ENCODE measurements around the gene CDC42SE2. TPM values are rescaled to one million over a fixed set of nuclear protein-coding genes. Genes with fewer than 3 reads are reported as not detected.

The CDC42SE2 gene
- polyA plus RNA-seq, 1 experiment = 6.7 TPM

DNA sequence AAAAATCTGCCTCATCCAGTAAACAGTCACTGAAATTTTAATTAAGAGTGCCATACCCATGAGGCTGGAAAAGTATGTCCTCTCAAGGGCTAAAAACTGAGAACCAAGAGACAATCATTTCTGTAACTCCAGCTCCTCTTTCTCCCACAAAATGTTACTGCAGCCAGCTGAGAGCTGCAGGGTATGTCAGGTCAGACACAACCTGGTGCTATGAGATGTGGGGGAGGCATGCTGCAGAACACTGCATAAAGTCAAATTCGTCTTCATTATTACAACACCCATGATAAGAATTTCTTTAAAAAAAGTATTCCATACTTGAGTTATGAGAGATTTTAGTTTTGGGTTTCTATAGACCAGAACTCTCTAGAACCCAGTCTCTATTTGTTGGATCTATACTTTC lies 162.2 kb downstream of the CDC42SE2 start:
- ChIA-PET CTCF (interaction anchor here (5.1 kb wide), 1 partner anchor 581 kb away, joined by 30 read pairs; no protein-coding TSS in a partner anchor), POLR2A (no interaction called here)
- TF ChIP-seq, protein P1, sequence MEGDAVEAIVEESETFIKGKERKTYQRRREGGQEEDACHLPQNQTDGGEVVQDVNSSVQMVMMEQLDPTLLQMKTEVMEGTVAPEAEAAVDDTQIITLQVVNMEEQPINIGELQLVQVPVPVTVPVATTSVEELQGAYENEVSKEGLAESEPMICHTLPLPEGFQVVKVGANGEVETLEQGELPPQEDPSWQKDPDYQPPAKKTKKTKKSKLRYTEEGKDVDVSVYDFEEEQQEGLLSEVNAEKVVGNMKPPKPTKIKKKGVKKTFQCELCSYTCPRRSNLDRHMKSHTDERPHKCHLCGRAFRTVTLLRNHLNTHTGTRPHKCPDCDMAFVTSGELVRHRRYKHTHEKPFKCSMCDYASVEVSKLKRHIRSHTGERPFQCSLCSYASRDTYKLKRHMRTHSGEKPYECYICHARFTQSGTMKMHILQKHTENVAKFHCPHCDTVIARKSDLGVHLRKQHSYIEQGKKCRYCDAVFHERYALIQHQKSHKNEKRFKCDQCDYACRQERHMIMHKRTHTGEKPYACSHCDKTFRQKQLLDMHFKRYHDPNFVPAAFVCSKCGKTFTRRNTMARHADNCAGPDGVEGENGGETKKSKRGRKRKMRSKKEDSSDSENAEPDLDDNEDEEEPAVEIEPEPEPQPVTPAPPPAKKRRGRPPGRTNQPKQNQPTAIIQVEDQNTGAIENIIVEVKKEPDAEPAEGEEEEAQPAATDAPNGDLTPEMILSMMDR (IDR thresholded peaks at IDR 0.05; ENCODE audit: insufficient read depth, low read depth, low read length) = no peak
- Histone ChIP-seq H3K27me3 (ENCODE audit: control insufficient read depth, insufficient read depth, low read length) (no peaks in the 10 kb centered on the region), H3K4me3 (ENCODE audit: low read depth, low read length) (no peak overlapping the region), H3K36me3 (ENCODE audit: control insufficient read depth, insufficient read depth, low read length) (peaks cover 6% of the 10 kb centered on the region)
- DNase-seq (ENCODE audit: low read depth) = no peak

DNA sequence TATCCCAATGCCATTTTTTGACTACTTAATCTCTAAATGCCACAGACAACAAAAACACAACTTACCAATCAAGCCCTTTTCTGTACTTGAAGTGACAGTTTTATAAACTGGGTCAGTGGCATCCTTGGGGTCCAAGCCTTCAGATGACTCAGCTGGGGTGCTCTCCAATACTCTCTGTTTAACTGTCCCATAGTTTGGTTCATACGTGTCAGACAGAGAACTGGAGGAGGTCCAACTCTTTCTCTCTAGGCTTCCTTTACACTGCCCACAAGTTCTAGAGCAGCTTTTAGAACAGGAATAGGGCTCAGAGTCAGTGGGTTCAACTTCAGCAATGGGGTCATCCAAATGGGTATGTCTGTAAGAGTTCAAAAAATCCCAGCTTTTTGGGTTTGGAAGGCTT lies 166.9 kb downstream of the CDC42SE2 start:
- Histone ChIP-seq H3K27me3 (ENCODE audit: control insufficient read depth, insufficient read depth, low read length) (no peaks in the 10 kb centered on the region), H3K36me3 (ENCODE audit: control insufficient read depth, insufficient read depth, low read length) (peaks cover 6% of the 10 kb centered on the region), H3K4me3 (ENCODE audit: low read depth, low read length) (no peak overlapping the region)
- no peak for DNase-seq (ENCODE audit: low read depth)
- TF ChIP-seq, protein P1 (IDR thresholded peaks at IDR 0.05; ENCODE audit: insufficient read depth, low read depth, low read length) = no peak
- CTCF ChIA-PET = interaction anchor here (1.1 to 1.4 kb wide), 2 partner anchors 51 to 577 kb away, joined by 4 to 6 read pairs; no protein-coding TSS in a partner anchor
- POLR2A ChIA-PET = no interaction called here

DNA sequence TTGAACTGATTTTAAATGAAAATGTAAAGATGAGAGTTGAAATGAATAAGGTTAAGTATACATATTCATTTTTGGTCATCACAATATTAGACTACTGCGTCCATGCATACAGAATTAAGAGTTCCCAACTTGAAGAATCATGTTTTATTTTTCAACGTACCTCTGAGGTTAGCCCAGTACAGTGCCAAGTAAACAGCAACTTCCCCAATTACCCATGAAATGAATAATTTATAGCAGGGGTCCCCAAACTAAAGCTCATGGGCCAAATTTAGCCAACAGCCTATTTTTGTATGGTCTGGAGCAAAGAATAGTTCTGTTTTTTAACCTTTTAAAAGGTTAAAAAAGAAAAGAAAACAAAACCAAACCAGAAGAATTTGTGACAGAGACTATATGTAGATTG lies 167.9 kb downstream of the CDC42SE2 start:
- Histone ChIP-seq H3K27me3 (ENCODE audit: control insufficient read depth, insufficient read depth, low read length) (no peaks in the 10 kb centered on the region), H3K4me3 (ENCODE audit: low read depth, low read length) (no peak overlapping the region), H3K36me3 (ENCODE audit: control insufficient read depth, insufficient read depth, low read length) (peaks cover 6% of the 10 kb centered on the region)
- POLR2A ChIA-PET = no interaction called here
- TF ChIP-seq, protein P1 (IDR thresholded peaks at IDR 0.05; ENCODE audit: insufficient read depth, low read depth, low read length) = no peak
- CTCF ChIA-PET = interaction anchor here (0.7 to 1.4 kb wide), 2 partner anchors 196 to 576 kb away, joined by 3 to 6 read pairs; no protein-coding TSS in a partner anchor
- DNase-seq (ENCODE audit: low read depth) = no peak

DNA sequence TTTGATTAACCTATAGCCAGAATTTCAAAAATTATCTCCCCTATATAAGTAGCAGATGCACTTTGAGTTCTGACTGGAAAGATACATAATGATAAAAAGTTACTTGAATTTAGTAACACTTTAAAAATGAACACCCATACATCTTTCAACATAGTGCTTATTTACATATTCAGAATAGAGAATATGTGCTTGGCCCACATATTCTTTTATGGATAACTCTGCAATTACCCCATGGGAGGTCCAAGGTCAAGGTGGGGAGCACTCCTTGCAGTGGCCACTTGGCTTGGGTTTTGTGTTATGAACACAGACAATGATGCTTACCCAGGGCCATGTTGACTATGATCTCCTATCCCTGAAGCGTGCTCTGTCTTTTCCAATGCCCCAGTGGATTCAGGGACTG lies 169.3 kb downstream of the CDC42SE2 start:
- Histone ChIP-seq H3K27me3 (ENCODE audit: control insufficient read depth, insufficient read depth, low read length) (no peaks in the 10 kb centered on the region), H3K36me3 (ENCODE audit: control insufficient read depth, insufficient read depth, low read length) (peaks cover 9% of the 10 kb centered on the region), H3K4me3 (ENCODE audit: low read depth, low read length) (no peak overlapping the region)
- TF ChIP-seq, protein P1 (IDR thresholded peaks at IDR 0.05; ENCODE audit: insufficient read depth, low read depth, low read length) = no peak
- DNase-seq (ENCODE audit: low read depth) = no peak
- CTCF ChIA-PET = no interaction called here
- POLR2A ChIA-PET = no interaction called here

DNA sequence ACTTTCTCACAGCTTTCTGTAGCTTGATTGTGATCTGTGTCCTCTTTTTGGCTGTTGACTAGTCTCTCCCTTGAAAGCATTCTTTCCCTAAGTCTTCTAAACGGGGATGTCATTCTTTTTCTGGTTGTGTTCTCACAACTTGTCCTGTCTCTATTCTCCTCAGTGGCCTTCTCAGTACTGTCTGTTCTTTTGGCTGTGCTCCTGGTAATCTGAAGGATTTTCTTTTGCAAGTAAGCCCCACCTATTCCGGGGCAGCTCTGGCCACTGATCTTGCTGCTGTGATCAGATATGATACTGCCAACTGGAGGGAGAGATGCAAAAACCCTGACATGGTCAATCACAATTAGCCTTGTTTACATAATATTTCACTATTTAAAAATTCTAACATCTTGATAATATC lies 172.2 kb downstream of the CDC42SE2 start:
- CTCF ChIA-PET = interaction anchor here (3.8 kb wide), 1 partner anchor 13 kb away, joined by 14 read pairs; no protein-coding TSS in a partner anchor
- POLR2A ChIA-PET = no interaction called here
- Histone ChIP-seq H3K36me3 (ENCODE audit: control insufficient read depth, insufficient read depth, low read length) (peaks cover 7% of the 10 kb centered on the region), H3K4me3 (ENCODE audit: low read depth, low read length) (no peak overlapping the region), H3K27me3 (ENCODE audit: control insufficient read depth, insufficient read depth, low read length) (no peaks in the 10 kb centered on the region)
- TF ChIP-seq, protein P1 (IDR thresholded peaks at IDR 0.05; ENCODE audit: insufficient read depth, low read depth, low read length) = no peak
- no peak for DNase-seq (ENCODE audit: low read depth)

All from BJ (cell line).